ENCODE measurements around the gene SH2B3.
"Not testable (repeated sequence)": the region's sequence is repeated elsewhere in the genome, so short reads cannot be mapped to it uniquely, and the experiment has no call there.

The SH2B3 gene

GRCh38 chr12:111387747-111388323 lies 17.9 kb upstream of the SH2B3 start:
- DNase-seq = no peak

GRCh38 chr12:111389635-111390034 lies 16.1 kb upstream of the SH2B3 start:
- DNase-seq = no peak

DNA sequence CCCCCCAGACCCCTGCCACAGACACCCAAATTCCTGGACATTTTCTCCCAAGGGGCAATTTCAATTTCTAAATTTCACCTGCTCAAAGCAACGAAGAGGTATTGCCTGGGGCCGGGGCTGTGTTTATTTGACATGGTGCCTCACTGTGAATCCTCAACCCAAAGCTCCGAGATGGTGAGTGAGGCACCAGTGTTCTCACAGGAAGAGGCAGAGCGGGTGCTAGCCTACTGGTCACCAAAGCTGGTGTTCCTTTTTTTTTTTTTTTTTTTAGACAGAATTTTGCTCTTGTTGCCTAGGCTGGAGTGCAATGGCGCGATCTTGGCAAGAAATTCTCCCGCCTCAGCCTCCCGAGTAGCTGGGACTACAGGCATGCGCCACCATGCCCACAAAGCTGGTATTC lies 14.8 kb upstream of the SH2B3 start:
- DNase-seq = no peak

DNA sequence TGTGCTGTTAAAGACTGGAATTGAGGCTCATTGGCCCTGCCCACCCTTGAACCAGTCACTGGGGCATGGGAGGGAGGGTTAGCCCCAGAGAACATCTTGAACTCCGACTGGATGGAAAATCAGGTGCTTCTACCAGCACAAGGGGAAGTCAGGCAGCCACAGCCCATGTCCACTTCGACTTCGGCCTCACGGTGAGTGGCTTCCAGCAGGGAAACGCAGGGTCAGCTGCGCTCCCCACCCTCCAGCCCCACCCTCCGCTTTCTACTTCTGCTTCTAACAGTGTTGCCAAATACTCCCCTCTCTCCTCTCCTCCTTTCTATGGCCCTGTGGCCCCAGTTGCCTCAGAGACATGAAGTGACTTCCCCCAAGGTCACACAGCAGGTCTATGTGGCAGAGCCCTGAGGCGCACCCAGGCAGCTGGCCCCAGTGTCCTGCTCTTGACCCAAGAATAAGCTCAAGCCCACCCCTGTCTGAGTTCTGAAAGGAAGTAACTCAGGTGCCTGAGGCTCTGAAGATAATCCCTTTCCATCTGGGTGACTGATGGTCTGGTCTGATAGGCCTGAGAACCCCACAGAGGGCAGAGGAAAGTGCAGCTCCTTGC lies 11.9 kb upstream of the SH2B3 start:
- DNase-seq = no peak

DNA sequence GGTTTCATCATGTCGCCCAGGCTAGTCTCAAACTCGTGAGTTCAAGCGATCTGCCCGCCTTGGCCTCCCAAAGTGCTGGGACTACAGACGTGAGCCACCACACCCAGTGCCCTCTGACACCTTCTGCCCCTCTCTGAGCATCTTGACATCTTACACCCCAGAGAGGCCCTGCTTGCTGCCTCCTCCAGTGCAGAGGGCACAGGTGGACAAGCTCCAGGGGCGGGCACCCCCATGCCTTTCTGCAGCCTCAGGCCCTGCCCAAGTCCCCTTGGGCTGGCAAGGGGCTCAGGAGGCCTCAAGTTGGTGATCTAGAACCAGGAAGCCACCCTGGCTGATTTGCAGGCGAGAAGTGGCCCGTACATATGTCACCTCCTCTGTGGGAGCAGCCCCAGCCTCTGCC lies 11.2 kb upstream of the SH2B3 start:
- no peak for DNase-seq

DNA sequence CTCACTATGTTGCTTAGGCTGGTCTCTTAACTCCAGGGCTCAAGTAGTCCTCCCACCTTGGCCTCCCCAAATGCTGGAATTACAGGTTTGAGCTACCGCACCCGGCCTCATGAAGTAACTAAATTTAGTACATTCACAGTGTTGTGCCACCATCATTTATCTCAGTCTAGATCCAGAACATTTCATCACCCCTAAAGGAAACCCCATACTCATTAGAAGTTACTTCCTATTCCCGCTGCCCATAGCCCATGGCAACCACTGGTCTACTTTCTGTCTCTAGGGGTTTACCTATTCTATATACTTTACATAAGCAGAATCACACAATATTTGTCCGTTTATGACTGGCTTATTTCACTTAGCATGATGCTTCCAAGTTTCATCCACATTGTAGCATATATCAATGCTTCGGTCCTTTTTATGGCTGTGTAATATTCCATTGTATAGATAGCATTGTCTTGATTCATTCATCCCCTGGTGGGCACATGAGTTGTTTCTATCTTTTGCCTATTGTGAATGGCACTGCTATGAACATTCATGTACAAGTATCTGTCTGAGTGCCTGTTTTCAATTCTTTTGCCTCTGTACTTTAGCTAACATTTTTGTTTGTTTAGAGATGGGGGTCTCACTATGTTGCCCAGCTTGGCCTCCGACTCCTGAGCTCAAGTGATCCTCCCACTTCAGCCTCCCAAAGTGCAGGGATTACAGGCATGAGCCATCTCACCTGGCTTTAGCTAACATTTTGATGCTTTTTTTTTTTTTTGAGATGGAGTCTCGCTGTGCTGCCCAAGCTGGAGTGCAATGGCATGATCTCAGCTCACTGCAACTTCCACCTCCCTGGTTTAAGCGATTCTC lies 10.2 kb upstream of the SH2B3 start:
- DNase-seq = no peak

DNA sequence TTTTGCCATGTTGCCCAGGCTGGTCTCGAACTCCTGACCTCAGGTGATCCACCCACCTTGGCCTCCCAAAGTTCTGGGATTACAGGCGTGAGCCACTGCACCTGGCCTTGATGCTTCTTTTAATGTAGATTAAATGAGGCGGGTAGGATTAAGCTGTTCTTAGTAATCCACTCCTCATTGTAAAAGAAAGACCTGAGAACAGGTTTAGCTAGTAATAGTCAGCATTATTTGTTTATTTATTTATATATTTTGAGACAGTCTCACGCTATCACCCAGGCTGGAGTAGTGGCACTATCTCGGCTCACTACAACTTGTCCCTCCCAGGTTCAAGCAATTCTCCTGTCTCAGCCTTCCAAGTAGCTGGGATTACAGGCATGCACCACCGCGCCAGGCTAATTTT lies 9.5 kb upstream of the SH2B3 start:
- DNase-seq = not testable (repeated sequence)

- peak; percentile 92 for DNase-seq
Measured at GRCh38 chr12:111396726-111397445, 8.8 kb upstream of the SH2B3 start.

DNA sequence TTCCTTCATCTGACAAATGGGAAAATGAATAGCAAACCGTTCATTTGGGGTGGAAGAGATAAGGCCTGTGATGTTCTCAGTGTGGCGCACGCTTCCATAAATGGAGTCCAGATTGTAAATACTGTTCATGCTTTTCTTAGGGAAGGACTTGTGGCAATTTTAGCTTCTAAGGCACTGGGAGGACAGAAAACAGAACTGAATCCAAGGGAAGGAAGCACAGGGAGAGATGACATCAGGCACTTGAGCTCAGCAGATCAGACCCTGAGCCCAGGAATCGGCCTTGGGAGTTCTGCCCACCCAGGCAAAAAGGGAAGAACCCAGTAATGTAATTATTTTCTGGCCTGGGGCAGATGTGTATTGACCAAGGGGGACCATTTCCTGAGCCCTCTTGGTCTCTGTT lies 7.2 kb upstream of the SH2B3 start:
- DNase-seq = no peak

GRCh38 chr12:111399741-111400404 lies 5.8 kb upstream of the SH2B3 start:
- DNase-seq = not testable (repeated sequence)

DNA sequence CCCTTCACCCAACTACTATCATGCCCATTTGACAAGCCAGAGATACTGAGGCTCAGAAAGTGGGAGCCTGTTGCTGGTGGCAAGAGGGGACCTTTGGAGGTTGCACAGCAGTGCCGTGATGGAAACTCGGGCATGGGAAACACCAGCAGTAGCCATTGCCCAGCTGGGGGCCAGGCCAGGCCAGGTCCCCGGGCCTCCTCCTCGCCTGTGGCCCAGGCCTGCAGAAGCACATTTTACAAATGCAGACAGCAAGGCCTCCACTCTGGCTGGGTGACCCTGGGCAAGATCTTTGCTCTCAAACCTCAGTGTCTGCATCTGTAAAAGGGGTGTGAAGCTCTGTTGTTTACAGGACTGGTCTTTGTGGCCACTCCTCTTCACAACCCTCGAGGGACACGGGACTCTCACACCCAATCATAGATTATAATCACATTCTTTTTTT lies 4.5 kb upstream of the SH2B3 start:
- no peak for DNase-seq

DNA sequence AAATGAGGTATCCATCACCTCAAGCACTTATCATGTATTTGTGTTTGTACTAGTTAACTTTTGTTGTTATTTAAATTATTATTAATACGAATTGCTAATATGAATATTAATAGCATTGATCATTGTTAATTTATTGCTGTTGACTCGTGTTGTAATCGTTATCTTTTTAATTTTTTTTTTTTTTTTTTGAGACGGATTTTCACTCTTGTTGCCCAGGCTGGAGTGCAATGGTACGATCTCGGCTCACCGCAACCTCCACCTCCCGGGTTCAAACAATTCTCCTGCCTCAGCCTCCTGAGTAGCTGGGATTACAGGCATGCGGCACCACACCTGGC lies 3.3 kb upstream of the SH2B3 start:
- DNase-seq = not testable (repeated sequence)

DNA sequence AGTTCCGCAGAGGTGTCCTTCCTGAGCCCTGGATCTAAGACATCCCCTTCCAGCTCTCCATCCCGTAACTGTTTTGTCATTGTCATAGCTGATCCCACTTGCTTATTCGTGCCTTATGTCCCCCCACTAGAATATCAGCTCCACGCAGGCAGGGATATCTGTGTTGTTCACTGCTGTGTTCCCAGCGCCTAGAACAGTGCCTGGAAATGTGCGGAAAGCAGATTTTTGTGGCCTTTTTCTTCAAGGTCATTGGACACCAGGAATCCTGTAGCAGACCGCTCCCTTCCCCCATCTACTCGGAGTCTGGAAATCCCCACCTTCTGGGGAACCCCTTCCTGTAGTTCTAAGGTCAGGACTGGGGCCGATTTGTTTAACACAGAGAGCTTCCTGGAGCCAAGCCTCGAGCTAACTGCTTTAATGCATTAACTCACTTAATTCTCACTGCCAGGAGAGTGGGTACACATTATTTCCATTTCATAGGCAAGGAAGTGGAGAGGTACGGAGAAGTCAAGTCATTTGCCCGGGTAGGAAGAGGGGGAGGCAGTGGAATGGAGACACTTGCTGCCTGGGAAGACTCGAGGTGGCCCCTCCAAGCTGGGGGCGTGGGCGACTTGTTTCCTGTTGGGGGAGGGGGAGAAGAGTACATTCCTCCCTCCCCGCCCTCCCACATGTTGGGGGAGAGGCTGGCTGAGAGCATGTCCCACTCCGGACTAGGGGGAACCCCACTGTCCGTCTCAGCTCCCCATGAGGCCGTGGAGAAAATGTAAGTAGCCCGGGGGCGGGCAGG lies 1.2 kb upstream of the SH2B3 start:
- peak; percentile 69 for DNase-seq

DNA sequence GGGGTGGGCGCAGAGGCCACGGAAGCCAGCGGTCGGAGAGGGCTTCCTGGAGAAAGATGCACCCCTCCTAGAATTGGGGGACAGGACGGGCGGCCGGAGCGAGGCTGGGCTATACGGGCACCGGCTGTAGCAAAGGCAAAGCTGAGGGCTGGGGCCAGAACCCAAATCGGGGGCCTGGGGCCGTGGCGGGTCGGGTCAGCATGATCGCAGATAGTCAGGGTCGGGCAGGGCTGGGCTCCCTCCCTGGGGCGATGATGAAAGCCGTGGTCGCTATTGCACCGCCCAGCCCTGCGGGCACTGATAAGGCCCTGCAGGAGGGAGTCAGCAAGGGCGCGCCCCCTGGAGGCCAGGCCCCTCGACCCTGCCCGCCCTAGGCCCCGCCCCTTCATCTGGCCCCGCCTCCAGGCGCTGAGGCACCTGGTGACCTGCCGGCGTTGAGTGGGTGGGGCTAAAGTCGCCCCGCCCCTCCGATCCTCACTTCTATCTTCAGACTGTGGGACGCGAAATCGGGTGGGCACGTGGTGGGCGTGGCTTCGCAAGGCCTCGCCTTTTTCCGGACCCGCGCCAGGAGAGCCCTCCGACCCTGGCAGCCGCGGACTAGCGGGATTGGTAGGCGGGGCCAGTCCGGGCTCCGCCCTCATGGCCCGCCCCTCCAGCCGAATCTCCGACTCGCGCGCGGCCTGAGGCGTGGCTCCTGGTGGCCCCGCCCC lies 419 bp upstream of the SH2B3 start:
- DNase-seq = peak; percentile 98

DNA sequence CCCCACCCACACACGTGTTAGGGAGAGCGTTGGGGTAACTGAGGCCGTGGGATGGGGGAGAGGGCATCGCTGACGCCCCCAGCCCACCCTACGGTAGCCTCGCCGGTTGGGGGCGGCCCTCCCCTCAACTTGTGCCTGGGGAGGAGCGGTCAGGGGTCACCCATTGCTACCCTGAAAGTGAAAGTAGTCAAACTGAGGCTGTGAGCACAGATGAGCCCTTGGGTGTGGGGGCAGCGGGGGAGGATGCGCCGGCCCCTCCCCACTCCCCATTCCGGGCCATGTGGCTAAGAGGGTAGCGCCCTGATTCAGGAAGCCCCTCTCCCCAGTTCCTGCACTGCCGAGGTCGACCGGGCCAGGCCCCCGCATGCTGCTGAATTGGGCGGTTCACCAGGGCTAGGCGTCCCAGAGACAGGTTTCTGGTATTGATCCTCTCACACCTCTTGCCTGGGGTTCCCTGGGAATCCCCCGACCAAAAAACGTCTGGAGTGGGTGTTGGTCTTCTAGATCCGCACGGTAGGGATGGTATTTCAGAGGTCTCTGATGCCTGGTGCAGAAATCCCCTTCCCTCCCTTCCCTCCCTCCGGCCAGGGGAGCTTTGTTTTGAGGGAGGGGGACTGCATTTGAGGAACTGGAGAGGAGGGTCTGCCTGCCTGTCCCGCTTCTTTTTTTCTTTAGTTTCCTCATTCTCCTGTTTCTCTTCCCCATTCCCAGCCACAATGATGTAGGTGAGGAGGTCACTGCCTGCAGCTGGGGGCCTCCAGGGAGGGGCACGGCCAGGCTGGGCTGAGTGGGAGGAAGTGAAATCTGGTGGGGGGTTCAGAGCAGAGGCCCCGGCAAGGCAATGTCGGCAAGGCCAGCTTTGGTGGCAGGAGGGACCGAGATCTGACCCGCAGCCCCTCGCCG lies 1.0 kb downstream of the SH2B3 start:
- peak; percentile 54 for DNase-seq

- DNase-seq = no peak
Measured at GRCh38 chr12:111407377-111408115, 1.8 kb downstream of the SH2B3 start.

DNA sequence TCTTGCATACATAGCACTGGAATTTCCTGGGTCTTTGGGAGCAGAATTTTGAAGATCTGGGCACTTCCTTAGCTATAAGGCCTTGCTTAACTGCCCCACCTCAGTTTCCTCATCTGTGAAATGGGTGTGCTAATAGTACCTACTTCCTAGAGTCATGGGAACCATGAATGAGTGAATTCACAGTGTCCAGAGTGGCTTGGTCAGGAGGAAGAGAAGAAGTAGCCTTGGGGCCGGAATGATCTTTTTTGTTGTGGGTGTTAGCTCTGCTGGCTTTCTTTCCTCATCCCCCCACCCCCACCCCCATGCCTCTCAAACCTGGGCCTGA lies 2.4 kb downstream of the SH2B3 start:
- DNase-seq = no peak

DNA sequence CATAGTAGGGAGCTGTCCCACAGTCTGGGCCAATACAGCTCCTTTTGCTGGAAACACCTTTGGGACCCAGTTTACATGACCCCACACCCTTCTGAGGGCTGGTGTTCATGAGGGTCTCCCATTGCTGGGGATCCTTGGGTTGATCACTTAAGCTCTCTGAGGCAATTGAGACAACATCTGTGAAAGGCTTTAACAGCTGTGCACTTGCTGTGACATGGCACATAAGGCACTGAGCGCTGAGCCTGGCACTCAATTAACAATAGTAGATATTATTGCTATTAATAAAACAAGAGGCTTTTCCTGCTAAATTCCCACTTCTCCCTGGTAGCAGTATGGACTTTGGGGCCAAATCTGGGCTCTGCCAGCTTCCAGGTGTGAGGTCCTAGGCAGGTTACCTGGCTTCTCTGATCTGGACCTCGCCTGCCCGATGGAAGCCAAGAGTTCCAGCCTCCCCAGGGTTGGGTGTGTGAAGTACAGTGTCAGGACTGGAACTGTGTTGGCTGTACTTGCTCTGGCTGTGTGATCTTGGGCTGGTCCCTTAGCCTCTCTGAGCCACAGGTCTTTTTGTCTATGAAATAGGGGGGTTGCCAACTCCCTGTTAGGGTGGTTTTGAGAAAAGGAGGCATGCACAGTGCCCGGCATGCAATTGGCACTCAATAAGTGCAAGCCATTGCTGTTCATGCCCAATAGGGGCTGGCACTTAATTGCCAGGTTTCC lies 3.1 kb downstream of the SH2B3 start:
- DNase-seq = no peak

- no peak for DNase-seq
Measured at GRCh38 chr12:111409403-111409779, 3.7 kb downstream of the SH2B3 start.
